Measurements from ENCODE around the gene FANCI.
"Not testable (repeated sequence)": the region's sequence is repeated elsewhere in the genome, so short reads cannot be mapped to it uniquely, and the experiment has no call there.

The FANCI gene

DNA sequence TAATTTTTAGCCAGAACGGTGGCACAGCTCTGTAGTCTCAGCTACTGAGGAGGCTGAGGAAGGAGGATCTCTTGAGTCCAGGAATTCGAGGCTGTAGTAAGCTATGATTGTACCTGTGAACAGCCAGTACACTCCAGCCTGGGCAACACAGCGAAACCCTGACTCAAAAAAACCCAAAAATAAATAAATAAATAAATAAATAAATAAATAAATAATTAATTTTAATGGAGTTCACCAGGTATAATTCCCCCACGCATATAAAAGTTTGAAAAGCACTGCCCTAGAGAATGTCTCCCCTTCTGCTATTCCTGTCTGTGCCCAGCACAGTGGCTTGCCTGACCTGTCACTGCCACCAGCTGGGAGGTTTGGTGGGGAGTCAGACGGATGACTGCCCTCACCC is 18.2 kb upstream of the FANCI start:
- no peak for DNase-seq (ENCODE audit: low read depth)

- no peak for DNase-seq (ENCODE audit: low read depth)
These were observed 17.2 kb upstream of the FANCI start for GRCh38 chr15:89226359-89227221.

- no peak for DNase-seq (ENCODE audit: low read depth)
These were observed 16.4 kb upstream of the FANCI start for GRCh38 chr15:89227425-89227824.

GRCh38 chr15:89230277-89230676 is 13.5 kb upstream of the FANCI start:
- DNase-seq (ENCODE audit: low read depth) = no peak

- DNase-seq (ENCODE audit: low read depth) = no peak
These were observed 11.9 kb upstream of the FANCI start for GRCh38 chr15:89231832-89232231.

DNA sequence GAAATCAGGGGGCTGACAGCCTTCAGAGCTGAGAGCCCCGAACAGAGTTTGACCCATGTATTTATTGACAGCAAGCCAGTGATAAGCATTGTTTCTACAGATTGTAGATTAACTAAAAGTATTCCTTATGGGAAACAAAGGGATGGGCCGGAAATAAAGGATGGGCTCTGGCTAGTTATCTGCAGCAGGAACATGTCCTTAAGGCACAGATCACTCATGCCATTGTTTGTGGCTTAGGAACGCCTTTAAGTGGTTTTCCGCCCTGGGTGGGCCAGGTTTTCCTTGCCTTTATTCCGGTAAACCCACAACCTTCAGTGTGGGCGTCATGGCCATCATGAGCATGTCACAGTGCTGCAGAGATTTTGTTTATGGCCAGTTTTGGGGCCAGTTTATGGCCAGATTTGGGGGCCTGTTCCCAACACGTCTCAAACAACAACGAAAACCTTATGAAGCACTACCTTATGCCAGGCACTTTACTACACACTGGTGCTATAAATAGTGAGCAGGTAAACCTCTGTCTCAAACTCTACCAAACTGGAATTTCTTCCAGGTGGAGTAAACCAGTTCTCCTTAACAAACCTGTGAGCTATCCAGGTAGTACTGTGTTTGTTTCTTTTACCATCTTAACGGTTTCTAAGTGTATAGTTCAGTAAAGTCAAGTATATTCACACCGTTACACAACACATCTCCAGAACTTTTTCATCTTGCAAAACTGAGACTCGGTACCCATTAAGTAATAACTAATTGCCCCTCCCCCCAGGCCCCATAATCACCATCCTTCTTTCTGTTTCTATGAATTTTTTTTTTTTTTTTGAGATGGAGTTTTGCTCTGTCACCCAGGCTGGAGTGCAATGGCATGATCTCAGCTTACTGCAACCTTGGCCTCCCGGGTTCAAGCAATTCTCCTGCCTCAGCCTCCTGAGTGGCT is 3.6 kb upstream of the FANCI start:
- not testable (repeated sequence) for DNase-seq (ENCODE audit: low read depth)

DNA sequence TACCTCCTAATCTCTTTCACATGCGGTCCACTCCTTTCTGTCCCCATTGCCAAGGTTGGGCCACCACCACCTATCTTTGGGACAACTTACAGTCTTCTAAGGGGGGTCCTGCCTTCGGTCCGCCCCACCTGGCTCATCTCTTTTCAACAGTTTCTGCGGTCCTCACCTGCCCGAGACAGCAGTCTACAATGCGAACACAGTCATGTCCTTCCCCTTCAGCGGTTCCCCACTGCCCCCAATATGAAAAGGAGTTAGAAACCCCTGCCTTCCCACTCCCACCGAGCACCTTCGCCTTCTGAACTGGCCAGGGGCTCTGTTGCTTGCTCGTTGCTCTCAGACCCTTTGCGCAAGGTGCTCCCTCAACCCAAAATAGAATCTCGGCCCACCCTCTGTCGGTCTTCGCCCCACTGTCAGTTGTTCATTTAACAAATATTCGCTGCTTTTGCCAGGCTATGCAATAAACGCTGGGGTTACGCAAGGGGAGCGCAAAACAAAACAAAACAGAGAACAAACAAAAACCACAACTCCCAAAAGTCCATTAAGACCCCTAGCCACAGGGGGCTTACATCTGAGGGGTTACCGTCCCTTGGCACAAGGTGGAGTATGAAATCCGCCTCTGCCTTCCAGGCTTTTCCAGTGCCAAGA is 611 bp upstream of the FANCI start:
- DNase-seq (ENCODE audit: low read depth) = no peak

DNA sequence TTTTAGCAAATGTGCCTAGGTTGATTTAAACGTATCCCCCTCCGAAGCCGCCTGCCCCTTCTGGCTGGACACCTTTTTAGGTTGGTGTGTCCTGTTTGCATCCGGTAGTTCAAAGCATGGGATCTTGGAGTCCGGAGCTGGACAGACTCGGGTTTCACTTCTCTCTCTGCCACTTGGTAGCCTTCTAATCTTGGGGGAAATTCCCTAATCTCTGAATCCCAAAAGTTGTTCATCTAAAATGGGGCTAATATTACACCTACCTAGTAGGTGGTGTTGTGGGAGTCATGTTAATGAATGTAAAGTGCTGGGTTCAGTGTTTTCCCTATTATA is 760 bp downstream of the FANCI start:
- DNase-seq (ENCODE audit: low read depth) = no peak

DNA sequence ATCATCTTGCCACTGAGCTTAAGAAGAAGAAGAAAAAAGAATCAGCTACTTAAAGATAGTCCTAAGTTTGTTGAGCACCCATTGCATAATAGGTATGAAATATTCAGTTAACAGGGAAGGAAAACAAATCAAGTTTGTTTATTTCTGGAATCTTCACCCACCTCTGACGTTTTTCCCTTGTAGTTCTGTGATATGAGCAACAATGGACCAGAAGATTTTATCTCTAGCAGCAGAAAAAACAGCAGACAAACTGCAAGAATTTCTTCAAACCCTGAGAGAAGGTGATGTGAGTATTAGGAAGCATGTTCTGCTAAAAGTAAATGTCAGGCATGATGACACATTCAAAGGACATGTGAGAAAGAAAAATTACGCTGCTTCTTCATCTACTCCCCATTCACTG is 3.7 kb downstream of the FANCI start:
- no peak for DNase-seq (ENCODE audit: low read depth)

GRCh38 chr15:89248584-89248983 is 4.8 kb downstream of the FANCI start:
- DNase-seq (ENCODE audit: low read depth) = no peak

DNA sequence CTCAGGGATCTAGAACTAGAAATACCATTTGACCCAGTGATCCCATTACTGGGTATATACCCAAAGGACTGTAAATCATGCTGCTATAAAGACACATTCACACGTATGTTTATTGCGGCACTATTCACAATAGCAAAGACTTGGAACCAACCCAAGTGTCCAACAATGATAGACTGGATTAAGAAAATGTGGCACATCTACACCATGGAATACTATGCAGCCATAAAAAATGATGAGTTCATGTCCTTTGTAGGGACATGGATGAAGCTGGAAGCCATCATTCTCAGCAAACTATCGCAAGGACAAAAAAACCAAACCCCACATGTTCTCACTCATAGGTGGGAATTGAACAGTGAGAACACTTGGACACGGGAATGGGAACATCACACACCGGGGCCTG is 6.4 kb downstream of the FANCI start:
- not testable (repeated sequence) for DNase-seq (ENCODE audit: low read depth)

DNA sequence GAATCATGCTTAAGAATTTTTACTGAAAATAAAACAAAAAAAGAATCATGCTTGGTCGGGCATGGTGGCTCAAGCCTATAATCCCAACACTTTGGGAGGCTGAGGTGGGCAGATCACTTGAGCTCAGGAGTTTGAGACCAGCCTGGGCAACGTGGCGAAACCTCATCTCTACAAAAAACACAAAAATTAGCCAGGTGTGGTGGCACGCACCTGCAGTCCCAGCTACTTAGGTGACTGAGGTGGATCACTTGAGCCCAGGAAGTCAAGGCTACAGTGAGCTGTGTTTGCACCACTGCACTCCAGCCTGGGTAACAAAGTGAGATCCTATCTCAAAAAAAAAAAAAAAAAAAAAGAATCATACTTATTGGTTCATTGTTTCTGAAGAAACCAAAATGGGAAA is 33.5 kb downstream of the FANCI start:
- DNase-seq (ENCODE audit: low read depth) = not testable (repeated sequence)

- no peak for DNase-seq (ENCODE audit: low read depth)
These were observed 34.5 kb downstream of the FANCI start for GRCh38 chr15:89278307-89278706.

DNA sequence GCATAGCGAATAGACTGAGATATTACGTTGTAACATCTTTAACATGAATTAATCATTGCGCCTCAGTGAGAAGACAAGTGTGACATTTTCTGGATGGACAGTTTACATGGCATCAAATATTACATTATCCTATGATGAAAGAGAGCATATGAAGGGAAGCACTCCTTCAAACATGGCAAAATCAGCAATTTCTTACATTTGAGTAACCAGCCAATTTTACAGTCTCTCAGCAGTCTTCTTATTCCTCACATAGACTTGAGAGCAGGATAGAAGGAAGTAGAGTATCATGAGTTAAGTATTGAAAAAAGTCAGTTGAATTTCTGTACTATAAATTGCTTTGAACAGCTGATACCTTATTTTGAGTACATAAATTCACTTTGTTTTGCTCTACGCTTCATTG is 38.9 kb downstream of the FANCI start:
- DNase-seq (ENCODE audit: low read depth) = no peak

DNA sequence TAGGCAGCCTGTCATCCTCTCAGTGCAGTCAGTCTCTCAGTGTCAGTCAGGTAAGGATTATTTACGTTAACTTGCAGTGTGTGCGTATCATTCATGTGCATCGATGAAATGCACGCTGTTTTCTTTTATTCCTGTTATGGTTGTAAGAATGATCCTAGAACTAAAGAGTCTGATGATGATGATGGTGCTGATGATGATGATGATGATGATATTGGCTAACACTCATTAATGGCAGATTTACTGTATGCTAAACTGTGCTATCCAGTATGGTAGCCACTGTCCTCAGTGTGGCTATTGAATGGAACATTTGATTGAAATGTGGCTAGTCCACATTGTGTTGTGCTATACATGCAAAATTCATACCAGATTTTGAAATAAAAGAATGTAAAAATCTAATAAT is 39.4 kb downstream of the FANCI start:
- DNase-seq (ENCODE audit: low read depth) = no peak

DNA sequence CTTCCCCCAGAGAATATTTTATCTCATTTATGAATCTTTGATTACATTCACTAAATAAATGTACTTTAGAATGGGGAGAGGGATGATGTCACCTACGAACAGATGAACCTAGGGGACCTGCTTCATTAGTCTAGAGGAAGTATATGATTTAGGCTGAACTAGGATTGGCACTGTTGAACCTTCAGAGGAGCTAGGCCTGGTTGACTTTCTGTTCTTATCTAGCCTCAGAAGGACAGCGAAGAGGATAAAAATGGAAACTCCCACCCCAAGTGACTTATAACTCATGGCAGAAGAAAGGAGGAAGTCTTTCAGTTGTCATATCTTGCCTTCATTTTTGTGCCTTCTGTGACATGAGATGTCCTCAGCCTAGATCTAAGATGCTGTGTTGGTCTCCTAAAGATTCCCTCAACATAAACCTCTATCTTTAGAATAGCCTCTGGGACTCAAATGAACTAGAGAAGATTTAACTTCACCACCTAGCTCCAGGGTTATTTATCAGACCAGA is 48.2 kb downstream of the FANCI start:
- DNase-seq (ENCODE audit: low read depth) = no peak

DNA sequence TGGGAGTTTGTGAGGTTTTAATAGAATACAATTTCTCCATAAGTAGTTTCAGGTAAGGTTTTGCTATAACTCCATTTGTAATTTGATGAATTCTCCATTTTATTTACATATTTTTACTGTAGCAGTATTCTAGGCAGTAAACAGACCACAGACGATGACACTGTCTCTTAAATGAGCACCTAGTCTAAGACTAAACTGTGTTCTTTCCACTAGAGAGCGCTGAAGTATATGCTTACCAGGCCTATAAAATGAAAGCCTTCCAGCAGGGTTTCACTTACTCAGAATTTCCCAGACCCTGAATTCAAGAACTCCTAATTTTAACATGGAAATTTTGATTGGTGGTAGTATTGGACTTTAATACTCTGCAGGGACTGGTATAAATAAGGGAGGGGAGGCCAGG is 49.2 kb downstream of the FANCI start:
- DNase-seq (ENCODE audit: low read depth) = no peak

DNA sequence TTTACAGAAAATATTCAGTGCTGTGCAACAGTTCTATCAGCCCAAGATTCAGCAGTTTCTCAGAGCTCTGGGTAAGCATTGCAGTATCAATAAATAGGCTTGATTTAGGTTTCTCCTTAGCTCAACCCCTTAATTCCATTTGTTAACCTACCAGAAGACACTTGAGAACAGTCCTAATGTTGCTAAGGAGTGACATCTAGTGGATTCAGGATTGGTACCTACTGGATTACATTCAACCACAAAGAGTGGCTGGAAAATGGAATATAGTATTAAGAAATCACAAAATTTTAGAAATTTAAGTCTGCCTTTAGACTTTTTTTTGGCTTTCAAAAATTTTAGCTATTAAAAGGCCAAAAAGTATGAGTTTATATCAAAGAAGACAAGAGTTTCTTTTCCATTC is 56.1 kb downstream of the FANCI start:
- no peak for DNase-seq (ENCODE audit: low read depth)

DNA sequence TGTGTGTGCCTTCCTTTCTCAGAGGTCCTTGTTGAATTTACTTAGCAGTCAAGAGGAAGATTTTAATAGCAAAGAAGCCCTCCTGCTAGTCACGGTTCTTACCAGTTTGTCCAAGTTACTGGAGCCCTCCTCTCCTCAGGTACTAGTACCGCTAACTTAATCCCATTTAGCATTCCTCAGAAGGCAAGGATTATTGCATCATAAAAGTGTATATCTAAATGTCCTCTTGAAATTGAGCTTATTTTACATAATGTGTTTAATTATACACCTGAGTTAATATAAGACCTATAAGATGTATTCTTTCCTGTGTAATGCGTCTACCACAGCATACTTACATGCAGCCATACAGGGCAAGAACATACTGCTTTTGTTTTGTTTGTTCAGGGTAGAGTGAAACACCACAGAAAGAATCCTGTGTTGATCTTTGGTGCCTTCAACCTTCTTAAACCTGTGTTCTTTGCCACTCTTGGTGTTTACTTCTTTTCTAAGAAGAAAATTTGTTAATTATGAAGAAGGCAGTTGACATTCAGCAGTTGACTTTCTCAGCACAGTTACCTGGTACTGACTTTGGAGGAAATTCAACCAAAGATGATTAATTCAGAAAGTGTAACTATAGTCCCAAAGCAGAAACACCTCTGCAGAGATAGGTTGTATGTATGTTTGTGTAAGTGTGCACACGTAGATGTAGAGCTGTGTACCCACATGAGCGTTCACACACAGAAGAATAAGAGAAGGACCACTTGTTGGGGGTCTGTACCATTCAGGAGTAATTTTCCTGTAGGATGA is 57.7 kb downstream of the FANCI start:
- DNase-seq (ENCODE audit: low read depth) = no peak

GRCh38 chr15:89303986-89304385 is 60.2 kb downstream of the FANCI start:
- no peak for DNase-seq (ENCODE audit: low read depth)

DNA sequence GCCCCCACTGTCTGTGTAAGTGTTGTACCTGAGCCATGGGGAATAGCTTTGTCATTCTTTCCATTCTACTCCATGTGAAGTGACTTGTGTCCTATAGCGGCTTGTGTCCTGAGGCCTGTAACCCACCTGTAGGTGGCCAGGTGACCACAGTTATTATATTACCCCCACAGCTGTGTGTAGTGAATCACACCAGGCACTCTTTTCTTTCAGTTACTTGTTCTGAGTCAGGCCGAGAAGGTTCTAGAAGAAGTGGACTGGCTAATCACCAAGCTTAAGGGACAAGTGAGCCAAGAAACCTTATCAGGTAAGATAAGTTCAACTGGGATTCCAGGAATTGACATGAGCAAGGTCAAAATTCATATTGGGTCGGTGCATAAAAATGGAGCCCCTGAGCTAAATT is 61.6 kb downstream of the FANCI start:
- no peak for DNase-seq (ENCODE audit: low read depth)

Measured in stimulated activated CD8-positive, alpha-beta memory T cell treated with anti-CD3 and anti-CD28 coated beads, Interleukin-7, amount 100 ng/mL, for 24 hours (primary cell).